C4-2B (cell line): ENCODE data around the gene PRM1.

Experiments used
- CTCF ChIP-seq: fragments of 450-650 bp; conservative IDR thresholded peaks from 2 replicates; pipeline ENCODE4 v1.5.1; 2017; ENCODE audit warnings: mild to moderate bottlenecking
- ZFX ChIP-seq: fragments of 450-650 bp; IDR thresholded peaks from 2 replicates; pipeline ENCODE4 v1.6.1; 2017

GRCh38 chr16:11272484-11272883 is 8.6 kb downstream of the PRM1 start:
- no peak for TF ChIP-seq CTCF
- no peak for TF ChIP-seq ZFX
